DLD1 (cell line): ENCODE measurements around the gene DPYSL4.

Experiments
- in situ Hi-C: cut with HindIII; loops from 2 replicates; pipeline ENCODE4 v1.10.0; 2017; ENCODE audit warnings: low sequenced_read_pairs

Gene DPYSL4

DNA sequence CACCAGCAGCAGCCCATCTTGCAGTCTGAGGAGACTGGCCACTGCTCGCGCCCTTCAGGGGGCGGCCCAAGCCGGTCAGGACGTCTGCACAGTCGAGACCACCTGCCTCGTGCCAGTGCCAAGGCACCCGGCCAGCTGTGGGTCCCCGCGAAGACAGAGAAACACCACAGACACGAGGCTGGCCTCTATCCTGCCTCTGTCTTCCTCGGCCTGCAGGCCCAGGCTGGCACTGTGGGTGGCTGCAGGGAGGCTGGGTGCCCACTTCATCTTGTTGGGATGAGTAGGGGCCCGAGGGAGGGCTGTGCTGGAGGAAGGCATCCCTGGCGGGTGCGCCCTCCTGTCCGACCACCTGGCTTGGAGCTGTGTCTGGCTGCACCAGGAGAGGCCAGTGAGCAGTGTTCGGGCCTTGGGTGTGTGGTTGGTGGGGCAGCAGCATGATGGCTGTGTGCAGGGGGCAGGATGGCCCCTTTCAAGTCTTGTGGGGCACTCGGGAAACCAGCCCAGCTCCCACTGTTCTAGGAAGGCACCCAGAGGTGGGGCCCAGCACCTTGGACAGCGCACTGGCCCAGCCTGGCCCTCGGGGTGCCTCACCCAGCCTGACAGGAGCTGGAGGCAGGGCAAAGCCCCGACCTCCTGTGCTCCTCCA is 7.3 kb downstream of the DPYSL4 start:
- in situ Hi-C loops, result no loop called here

- in situ Hi-C loops, result no loop called here
Observed at GRCh38 chr10:132194726-132195125, 8.0 kb downstream of the DPYSL4 start.

DNA sequence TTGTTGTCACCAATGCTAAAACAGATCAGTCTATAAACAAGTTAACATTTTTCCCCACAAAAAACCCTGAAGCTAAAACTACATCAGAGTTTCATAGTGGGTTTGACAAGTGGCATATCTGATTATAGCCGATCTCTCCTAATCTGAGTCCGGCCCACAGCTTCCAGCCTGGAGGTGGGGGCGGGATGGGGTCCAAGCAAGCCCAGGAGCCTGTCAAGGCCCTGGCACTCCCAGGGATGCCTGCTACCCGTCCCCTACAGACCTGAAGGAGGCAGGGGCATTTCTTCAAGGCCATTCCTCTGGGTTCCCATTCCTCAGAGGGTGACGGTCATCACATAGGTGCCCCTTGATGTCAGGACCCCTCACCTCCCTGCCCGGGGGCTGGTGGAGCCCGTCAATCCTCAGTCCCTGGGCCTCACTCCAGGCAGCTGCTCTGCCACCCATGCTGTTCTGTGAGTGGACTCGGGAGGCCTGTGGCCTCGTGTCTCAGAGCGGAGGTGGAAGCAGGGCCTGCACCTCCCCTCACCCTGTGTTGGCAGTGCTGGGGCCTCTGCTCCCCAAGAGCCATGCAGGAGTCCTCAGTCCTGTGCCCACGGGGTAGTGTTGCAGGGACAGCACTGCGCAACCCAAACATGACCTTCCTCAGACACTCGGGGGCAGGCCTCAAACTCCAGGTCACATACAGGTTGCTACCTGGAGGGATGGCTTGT is 8.8 kb downstream of the DPYSL4 start:
- in situ Hi-C loops, result no loop called here

DNA sequence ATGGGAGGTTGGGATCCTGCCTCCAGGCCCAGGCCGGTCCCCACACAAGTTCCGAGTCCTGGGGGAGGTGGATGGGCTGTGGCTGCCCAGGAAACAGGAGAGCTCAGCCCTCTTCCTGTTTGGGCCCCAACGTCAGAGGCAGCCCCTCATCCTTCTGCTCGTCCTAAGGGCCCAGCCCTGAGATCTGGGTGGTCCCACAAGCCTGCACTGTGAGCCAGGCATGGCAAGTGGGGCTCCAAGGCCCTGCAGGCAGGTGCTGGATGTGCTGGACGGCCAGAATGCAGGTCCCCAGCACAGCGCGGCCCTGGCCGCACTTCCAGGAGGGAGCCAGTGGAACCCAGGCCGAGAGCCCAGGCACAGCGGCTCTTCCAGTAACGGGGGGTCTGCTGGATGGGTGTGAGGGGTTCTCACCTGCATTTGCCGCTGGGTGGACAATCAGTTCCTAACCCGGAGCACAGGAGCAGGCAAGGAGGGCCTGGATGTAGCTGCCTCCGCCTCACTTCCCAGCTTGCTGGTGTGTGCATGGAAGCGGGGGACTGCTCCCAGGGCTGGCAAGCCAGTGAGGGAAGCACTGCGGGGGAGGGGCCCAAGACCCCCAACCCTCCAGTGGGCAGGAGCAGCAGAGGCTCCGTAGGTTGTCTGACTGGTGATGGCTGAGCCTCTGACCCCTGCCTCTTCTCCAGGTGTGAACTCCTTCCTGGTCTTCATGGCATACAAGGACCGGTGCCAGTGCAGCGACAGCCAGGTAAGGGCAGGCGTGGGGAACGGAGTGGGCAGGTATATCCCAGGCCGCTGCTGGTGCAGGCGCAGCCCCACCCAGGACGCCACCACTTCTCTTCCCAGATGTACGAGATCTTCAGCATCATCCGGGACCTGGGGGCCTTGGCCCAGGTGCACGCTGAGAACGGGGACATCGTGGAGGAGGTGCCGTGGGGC is 9.7 kb downstream of the DPYSL4 start:
- in situ Hi-C loops, result no loop called here

GRCh38 chr10:132197271-132198067 is 10.7 kb downstream of the DPYSL4 start:
- in situ Hi-C loops, result no loop called here

DNA sequence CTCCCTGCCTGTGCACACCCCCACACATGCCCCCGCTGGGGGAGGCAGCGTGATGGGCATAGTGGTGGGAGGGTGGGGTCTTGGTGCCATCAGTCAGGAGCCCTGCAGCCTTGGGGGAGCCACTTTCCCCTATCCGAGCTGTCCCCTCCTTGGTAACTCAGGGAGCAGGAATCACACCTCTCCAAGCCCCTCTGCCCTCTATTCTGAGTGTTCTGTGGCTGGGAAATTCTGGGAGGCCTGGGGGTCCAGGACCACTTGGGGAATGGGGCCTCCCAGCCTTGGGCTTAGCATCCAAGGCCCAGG is 11.3 kb downstream of the DPYSL4 start:
- in situ Hi-C loops, result no loop called here

GRCh38 chr10:132198381-132199181 is 11.8 kb downstream of the DPYSL4 start:
- in situ Hi-C loops, result no loop called here

DNA sequence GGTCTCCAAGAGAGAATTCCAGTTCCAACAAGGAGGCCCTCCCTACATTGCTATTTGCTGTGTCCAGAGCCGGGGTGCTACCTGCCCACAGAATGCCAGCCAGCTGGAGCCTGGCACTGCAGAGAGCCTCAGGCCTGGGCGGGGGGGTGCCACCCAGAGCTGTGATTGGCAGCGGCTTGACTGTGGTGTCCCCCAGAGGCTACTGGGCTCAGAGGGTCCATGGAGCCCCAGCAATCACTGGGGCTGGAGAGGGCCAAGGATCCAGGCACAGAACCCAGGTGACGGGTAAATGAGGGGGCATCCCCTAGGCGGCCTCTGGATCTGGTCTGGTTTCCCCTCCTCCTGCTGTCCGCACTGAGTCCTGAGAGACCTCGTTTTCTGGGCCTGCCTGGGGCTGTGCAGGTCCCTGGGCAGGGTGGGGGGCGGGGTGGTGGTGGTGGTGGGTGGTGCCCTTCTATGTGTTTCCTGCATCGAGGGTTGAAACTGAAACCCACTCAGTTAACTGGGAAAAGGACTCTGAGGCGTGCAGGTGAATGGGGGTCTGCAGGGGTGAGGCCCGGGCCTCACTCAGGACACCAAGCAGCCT is 12.6 kb downstream of the DPYSL4 start:
- in situ Hi-C loops, result no loop called here

DNA sequence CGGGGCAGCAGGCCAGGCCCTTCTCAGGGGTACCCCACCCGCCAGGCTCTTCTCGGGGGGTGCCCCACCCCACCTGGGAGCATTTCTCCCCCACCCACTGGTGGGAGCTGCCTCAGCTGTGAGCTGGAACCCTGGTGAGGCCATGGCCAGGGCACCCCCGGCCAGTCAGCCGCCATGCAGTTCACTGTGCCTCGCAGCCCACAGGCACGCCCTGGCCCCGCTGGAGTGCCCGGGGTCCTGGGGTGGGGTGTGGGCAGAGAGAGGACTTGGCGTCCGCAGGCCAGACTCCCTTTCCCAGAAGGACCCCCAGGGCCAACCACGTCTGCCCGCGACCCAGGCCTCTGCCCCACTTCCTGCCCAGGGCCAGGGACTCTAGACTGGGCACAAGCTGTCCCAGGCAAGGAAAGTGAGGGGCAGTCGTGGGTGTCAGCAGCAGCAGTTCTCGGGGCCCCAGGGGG is 13.1 kb downstream of the DPYSL4 start:
- in situ Hi-C loops, result loop anchor here (10.0 kb wide), 1 partner anchor 495 kb away; no protein-coding TSS in a partner anchor

- in situ Hi-C loops, result loop anchor here (10.0 kb wide), 1 partner anchor 494 kb away; no protein-coding TSS in a partner anchor
Observed at GRCh38 chr10:132200344-132201110, 13.8 kb downstream of the DPYSL4 start.

GRCh38 chr10:132201111-132201969 is 14.6 kb downstream of the DPYSL4 start:
- in situ Hi-C loops, result loop anchor here (10.0 kb wide), 1 partner anchor 493 kb away; no protein-coding TSS in a partner anchor

- in situ Hi-C loops, result loop anchor here (10.0 kb wide), 1 partner anchor 492 kb away; no protein-coding TSS in a partner anchor
Observed at GRCh38 chr10:132202070-132202970, 15.6 kb downstream of the DPYSL4 start.

DNA sequence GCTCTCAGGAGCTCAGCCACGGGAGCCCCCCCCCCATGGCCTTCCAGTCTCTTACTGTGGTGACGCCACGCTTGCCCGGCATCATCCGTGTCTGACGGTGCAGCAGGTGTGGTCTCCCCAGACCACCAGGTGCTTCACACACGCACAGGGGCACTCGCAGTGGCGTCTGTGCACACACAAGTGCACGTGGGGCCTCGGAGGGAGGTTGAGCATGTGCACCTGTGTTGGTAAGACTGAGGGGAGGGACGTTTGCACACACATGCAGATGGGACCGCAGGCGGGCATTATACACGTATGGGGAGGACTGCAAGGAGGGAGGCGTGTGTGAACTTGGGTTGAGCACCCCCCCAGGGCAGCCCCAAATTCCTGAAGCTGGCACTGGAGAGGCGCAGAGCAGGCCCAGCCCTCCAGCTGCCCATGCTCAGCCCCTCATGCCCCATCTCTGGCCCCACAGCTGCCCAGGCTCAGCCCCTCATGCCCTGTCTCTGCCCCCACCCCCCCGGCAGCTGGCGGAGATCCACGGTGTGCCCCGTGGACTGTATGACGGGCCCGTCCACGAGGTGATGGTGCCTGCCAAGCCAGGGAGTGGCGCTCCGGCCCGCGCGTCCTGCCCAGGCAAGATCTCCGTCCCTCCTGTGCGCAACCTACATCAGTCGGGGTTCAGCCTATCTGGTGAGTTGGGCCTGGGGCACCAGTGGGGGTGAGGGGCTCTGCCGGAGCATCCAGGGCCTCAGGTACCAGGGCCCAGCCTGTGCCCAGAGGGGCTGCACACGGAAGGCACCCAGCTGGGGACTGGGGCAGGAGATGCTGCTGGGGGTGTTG is 16.7 kb downstream of the DPYSL4 start:
- in situ Hi-C loops, result loop anchor here (10.0 kb wide), 1 partner anchor 491 kb away; no protein-coding TSS in a partner anchor

DNA sequence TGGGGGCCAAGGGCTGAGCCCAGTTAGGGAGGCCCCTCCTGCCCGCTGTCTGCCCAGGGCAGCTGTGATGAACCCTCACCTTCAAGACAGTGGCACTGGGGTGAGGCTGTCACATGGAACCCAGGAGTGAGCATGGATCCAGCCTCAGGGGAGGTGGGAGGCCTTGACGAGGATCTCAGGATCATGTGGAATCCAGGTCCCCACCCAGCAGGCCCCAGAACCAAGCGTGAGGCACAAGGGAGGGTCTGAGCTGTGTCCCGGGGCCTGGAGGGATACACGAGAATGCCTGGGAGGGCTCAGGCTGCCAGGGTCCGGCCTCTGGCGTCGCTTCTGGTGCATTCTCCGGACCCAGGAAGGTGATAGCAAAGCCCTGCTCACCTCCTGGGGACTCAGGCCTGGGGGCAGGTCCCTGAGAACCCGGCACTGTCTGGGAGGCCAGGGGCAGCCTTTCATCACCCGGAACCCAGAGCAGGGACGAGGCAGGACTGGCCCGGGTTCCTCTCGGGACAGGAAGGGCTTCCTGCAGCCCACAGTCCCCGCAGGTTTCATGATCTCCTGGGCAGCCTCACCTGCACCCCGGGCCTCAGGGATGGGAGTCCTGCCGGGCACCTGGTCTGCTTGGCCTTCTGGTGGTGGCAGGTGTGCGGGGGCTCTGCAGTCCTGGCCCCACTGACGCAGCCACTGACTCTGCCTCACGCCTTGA is 17.5 kb downstream of the DPYSL4 start:
- in situ Hi-C loops, result loop anchor here (10.0 kb wide), 1 partner anchor 491 kb away; no protein-coding TSS in a partner anchor
